Endometrial microvascular endothelial cells (primary cell): Measurements from ENCODE around the gene TMEM35B. TPM values are rescaled to one million over a fixed set of nuclear protein-coding genes. Genes with fewer than 3 reads are reported as not detected.

Experiments
- total RNA-seq: library from RNA; depleted of rRNA; stranded (reverse); fragments of >200 nt; gene quantifications from one replicate; pipeline ENCODE4 v1.2.3, GENCODE V29; 2015; ENCODE audit errors: inconsistent ontology term

Gene TMEM35B
- total RNA-seq, 1 donor from 2014 or later = 60.3 TPM

Other genes starting within 250 kb of the TMEM35B start
- not detected for gene GJB5, start 230.3 kb downstream of the TMEM35B start, total RNA-seq
- gene GJB4, start 225.6 kb downstream of the TMEM35B start, total RNA-seq = not detected
- gene GJB3, start 204.1 kb downstream of the TMEM35B start, total RNA-seq = not detected
- not detected for gene GJA4, start 192.3 kb downstream of the TMEM35B start, total RNA-seq
- gene SMIM12, start 125.6 kb downstream of the TMEM35B start, total RNA-seq = 41.6 TPM
- gene DLGAP3, start 55.7 kb downstream of the TMEM35B start, total RNA-seq = not detected
- 12.2 TPM for gene ZMYM6, start 46.6 kb upstream of the TMEM35B start, total RNA-seq
- gene ZMYM1, start 94.0 kb upstream of the TMEM35B start, total RNA-seq = 20.3 TPM
- gene SFPQ, start 207.8 kb upstream of the TMEM35B start, total RNA-seq = 196 TPM